Activated naive CD4-positive, alpha-beta T cell treated with Interleukin-2 at 50 U/mL for 16 hours (primary cell): Measurements from ENCODE around the gene CASTOR1.

Experiments
- DNase-seq: peaks from one replicate; pipeline ENCODE4 v3.0.0-alpha.2; 2020

The CASTOR1 gene

GRCh38 chr22:30241576-30242371 is 47.5 kb downstream of the CASTOR1 start:
- DNase-seq: no peak

DNA sequence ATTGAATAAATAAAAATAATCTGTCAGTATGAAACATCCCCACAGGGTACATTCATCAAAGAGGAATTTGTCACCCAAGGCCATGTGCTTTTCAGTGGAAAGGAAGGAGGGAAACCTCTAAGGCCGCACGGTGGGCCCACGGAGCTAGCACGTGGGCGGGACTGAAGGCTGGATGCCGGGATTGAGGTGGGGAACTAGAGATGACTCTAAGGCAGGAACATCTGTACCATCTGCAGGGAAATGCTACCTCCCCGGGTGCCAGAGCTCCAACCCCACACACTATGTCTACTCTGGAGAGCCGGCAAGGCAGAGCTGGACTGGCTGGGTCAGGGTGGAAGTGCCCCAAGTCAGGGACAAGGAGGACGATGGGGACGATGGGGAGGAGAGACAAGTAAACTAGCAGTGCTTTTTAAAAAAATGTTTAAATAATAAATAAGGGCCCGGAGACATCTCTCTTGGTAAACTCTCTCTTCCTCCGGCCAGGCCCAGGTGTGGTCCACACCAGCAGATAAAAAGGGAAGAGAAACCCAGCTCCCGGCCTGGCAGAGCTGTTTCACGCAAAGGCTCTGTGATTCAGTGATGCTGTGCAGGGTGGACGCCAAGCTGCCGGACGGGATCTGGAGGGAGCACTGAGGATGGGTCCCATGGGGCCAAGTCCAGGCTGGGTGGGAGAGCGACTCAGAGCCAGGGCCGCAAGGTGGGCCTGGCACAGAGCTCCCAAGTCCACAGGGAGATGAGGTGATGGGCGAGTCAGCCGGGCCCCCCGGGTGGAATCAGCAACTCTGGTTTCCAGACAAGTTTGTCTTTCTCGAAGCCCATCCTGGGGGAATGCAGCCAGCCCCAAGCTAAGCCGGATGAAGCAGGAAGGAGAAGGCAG is 48.5 kb downstream of the CASTOR1 start:
- DNase-seq: no peak

DNA sequence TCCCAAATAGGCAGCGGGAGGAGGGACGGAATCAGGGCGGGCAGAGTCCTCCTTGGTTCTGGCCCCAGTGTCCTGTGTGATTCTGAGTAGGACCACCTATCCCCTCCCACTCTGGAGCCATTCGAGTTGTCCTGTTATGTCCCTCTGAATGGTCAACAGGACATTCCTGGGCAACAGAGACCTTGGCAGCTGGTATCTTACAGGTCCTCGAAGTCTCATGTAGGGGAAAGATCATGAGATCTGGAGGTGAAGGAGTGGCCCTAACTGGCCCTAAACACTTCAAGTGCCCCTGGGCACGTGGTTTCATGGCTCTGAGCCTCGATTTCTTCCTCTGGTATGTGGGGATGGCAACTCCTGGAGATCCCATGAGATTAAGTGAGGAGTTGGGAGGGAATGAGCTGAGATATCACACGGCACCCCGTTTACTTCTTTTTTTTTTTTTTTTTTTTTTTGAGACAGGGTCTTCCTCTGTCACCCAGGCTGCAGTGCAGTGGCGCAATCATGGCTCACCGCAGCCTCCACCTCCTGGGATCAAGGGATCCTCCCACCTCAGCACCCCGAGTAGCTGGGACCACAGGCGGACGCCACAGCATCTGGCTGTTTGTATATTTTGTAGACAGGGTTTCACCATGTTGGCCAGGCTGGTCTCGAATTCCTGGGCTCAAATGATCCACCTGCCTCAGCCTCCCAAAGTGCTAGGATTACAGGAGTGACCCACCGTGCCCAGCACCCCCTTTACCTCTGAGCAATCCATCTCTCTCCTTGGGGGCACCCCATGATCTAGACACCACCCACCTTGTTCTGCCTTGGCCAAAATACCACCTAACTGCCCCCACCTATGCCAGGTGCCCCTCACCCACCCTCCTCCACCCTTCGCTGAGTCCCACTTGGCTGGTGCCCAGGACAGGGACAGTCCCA is 49.6 kb downstream of the CASTOR1 start:
- DNase-seq: no peak

- no peak for DNase-seq
Observed at GRCh38 chr22:30238661-30239487, 50.4 kb downstream of the CASTOR1 start.

- no peak for DNase-seq
Observed at GRCh38 chr22:30238136-30238535, 51.2 kb downstream of the CASTOR1 start.

DNA sequence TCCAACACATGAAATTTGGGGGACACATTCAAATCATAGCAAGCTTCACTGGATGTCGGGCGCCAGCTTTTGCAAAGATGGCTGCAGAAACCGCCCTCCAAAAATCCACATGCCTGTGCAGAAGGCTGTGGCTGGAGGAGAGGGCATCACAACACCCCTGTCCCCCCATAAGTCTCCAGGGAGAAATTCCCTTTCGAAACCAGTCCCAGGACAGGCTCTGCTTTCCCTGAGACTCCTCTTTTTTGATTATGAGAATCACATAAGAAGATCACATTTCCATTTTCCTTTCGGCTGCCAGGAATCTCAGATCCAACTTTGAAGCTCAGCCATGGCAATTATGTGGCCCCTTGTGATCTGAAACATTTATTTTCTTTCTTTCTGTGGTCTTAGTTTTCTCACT is 52.4 kb downstream of the CASTOR1 start:
- no peak for DNase-seq

DNA sequence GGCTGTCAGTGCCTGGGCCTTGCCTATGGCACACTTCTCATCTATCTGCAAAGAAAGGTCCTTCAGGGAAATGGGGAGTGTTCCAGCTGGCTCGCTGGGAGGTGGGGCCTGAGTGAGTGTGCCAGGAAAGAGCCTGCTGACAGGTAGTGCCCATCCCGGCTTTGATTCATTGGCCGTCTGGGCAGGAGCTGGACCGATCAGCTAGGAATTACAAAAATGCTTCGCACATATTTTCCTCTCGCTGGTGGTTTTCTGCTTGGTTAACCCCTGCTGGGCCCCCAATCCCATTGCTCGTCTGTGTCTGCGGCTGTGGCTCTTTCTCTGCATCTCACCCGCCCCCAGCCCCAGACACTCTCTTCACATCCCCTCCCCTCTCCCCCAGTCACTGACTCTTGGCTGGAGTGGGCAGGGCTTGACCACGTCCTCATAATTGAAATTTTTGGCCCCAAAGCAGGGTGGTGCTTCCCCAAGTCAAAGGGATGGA is 53.6 kb downstream of the CASTOR1 start:
- no peak for DNase-seq
